ENCODE data around the gene PTCD1. TPM values are rescaled to one million over a fixed set of nuclear protein-coding genes. Genes with fewer than 3 reads are reported as not detected.

The PTCD1 gene
- total RNA-seq, 1 experiment from 2014 or later, result 11.1 TPM

- TF ChIP-seq AR (CRISPR knock-in tag; IDR thresholded peaks at IDR 0.05), result no peak
- no peak for TF ChIP-seq TCF7 (CRISPR knock-in tag; IDR thresholded peaks at IDR 0.05; ENCODE audit: low read depth)
- no peak for TF ChIP-seq FOXP4 (CRISPR knock-in tag; IDR thresholded peaks at IDR 0.05)
- no peak for TF ChIP-seq FOXJ3 (CRISPR knock-in tag; IDR thresholded peaks at IDR 0.05; ENCODE audit: borderline replicate concordance)
- no peak for TF ChIP-seq NFATC4 (CRISPR knock-in tag; IDR thresholded peaks at IDR 0.05)
These were observed 39.0 kb downstream of the PTCD1 start (continued) for GRCh38 chr7:99399597-99399996.

GRCh38 chr7:99398891-99399445 lies 39.6 kb downstream of the PTCD1 start:
- Mint-ChIP-seq H3K9me3 (no peaks in the 10 kb centered on the region), H3K27ac (no peak overlapping the region), H3K36me3 (peaks cover 73% of the 10 kb centered on the region), H3K4me1 (peaks cover 4% of the 10 kb centered on the region; the same call in 1 of the 2 replicates), H3K4me3 (no peak overlapping the region), H3K27me3 (ENCODE audit: low read depth) (no peaks in the 10 kb centered on the region)
- DNase-seq (ENCODE audit: low spot score) (no peak), ATAC-seq (no peak)
- no peak for TF ChIP-seq ZNF317 (CRISPR knock-in tag; IDR thresholded peaks at IDR 0.05; ENCODE audit: borderline replicate concordance, low read depth)
- TF ChIP-seq TEAD4 (CRISPR knock-in tag; IDR thresholded peaks at IDR 0.05), result no peak
- no peak for TF ChIP-seq SP1 (CRISPR knock-in tag; conservative IDR thresholded peaks at IDR 0.05)
- TF ChIP-seq, protein P1, sequence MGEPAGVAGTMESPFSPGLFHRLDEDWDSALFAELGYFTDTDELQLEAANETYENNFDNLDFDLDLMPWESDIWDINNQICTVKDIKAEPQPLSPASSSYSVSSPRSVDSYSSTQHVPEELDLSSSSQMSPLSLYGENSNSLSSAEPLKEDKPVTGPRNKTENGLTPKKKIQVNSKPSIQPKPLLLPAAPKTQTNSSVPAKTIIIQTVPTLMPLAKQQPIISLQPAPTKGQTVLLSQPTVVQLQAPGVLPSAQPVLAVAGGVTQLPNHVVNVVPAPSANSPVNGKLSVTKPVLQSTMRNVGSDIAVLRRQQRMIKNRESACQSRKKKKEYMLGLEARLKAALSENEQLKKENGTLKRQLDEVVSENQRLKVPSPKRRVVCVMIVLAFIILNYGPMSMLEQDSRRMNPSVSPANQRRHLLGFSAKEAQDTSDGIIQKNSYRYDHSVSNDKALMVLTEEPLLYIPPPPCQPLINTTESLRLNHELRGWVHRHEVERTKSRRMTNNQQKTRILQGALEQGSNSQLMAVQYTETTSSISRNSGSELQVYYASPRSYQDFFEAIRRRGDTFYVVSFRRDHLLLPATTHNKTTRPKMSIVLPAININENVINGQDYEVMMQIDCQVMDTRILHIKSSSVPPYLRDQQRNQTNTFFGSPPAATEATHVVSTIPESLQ (CRISPR knock-in tag; IDR thresholded peaks at IDR 0.05), result no peak
- TF ChIP-seq, protein P2, sequence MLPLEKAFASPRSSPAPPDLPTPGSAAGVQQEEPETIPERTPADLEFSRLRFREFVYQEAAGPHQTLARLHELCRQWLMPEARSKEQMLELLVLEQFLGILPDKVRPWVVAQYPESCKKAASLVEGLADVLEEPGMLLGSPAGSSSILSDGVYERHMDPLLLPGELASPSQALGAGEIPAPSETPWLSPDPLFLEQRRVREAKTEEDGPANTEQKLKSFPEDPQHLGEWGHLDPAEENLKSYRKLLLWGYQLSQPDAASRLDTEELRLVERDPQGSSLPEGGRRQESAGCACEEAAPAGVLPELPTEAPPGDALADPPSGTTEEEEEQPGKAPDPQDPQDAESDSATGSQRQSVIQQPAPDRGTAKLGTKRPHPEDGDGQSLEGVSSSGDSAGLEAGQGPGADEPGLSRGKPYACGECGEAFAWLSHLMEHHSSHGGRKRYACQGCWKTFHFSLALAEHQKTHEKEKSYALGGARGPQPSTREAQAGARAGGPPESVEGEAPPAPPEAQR (CRISPR knock-in tag; IDR thresholded peaks at IDR 0.05), result no peak
- TF ChIP-seq, protein P3, sequence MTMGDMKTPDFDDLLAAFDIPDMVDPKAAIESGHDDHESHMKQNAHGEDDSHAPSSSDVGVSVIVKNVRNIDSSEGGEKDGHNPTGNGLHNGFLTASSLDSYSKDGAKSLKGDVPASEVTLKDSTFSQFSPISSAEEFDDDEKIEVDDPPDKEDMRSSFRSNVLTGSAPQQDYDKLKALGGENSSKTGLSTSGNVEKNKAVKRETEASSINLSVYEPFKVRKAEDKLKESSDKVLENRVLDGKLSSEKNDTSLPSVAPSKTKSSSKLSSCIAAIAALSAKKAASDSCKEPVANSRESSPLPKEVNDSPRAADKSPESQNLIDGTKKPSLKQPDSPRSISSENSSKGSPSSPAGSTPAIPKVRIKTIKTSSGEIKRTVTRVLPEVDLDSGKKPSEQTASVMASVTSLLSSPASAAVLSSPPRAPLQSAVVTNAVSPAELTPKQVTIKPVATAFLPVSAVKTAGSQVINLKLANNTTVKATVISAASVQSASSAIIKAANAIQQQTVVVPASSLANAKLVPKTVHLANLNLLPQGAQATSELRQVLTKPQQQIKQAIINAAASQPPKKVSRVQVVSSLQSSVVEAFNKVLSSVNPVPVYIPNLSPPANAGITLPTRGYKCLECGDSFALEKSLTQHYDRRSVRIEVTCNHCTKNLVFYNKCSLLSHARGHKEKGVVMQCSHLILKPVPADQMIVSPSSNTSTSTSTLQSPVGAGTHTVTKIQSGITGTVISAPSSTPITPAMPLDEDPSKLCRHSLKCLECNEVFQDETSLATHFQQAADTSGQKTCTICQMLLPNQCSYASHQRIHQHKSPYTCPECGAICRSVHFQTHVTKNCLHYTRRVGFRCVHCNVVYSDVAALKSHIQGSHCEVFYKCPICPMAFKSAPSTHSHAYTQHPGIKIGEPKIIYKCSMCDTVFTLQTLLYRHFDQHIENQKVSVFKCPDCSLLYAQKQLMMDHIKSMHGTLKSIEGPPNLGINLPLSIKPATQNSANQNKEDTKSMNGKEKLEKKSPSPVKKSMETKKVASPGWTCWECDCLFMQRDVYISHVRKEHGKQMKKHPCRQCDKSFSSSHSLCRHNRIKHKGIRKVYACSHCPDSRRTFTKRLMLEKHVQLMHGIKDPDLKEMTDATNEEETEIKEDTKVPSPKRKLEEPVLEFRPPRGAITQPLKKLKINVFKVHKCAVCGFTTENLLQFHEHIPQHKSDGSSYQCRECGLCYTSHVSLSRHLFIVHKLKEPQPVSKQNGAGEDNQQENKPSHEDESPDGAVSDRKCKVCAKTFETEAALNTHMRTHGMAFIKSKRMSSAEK (CRISPR knock-in tag; IDR thresholded peaks at IDR 0.05; ENCODE audit: borderline replicate concordance), result no peak
- TF ChIP-seq JUN (CRISPR knock-in tag; IDR thresholded peaks at IDR 0.05), result no peak
- no peak for TF ChIP-seq ZNF121 (CRISPR knock-in tag; IDR thresholded peaks at IDR 0.05)
- POLR2A ChIA-PET, result no interaction called here
- CTCF ChIA-PET, result interaction anchor here (1.0 to 2.2 kb wide), 2 partner anchors 11 to 33 kb away, joined by 3 to 5 read pairs; partner anchors contain the start of genes BUD31 and PDAP1

Data from WTC11 (cell line).